K562 treated with DMSO at 1 percent for 48 hours (cell line): ENCODE data around the gene MIGA2. TPM values are rescaled to one million over a fixed set of nuclear protein-coding genes. Genes with fewer than 3 reads are reported as not detected.

Experiments used
- total RNA-seq: library from RNA; unstranded; fragments of 300-600 nt; gene quantifications from 2 replicates; pipeline ENCODE4 v1.2.3, GENCODE V29; 2022; ENCODE audit warnings: low replicate concordance; ENCODE audit errors: extremely low read depth

The MIGA2 gene
- 179 TPM in 1 of 2 replicates, not detected in the other for total RNA-seq

DNA sequence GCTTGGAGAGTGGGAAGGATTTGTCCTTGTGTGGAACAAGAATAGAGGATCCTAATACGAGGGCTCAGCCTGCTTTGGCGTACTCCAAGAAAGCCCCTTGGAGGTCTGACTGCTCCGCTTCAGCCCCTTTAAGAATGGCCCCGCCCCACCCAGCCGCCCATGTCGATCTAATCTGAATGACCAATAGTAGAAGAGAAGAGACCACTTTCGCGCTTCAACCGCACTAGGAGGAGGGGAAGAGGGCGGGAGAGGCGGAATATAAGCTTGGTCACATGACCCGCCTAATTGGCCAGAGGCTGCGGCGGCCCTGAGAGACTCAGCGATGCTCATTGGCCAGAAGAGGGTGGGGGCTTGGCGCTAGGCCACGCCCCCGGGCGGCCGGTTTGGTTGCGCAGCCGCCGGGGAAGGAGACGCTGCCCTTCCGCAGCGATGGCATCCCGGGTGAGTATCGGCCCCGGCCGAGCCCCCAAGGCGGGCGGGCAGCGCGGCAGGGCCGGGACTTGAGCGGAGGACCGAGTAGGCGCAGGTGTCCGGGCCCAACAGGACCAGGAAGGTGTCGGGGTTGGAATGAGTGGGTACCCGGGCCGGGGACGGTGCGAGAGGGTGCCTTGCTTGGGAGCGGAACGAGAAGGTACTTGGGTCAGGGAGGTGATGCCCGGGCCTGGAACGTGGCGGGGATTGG, at the start of gene MIGA2:
Gene MIGA2, plus strand, starts transcription at position 386 of the 682 bp plus-strand sequence. CDS start 3,969 bp downstream, outside the sequence.

DNA sequence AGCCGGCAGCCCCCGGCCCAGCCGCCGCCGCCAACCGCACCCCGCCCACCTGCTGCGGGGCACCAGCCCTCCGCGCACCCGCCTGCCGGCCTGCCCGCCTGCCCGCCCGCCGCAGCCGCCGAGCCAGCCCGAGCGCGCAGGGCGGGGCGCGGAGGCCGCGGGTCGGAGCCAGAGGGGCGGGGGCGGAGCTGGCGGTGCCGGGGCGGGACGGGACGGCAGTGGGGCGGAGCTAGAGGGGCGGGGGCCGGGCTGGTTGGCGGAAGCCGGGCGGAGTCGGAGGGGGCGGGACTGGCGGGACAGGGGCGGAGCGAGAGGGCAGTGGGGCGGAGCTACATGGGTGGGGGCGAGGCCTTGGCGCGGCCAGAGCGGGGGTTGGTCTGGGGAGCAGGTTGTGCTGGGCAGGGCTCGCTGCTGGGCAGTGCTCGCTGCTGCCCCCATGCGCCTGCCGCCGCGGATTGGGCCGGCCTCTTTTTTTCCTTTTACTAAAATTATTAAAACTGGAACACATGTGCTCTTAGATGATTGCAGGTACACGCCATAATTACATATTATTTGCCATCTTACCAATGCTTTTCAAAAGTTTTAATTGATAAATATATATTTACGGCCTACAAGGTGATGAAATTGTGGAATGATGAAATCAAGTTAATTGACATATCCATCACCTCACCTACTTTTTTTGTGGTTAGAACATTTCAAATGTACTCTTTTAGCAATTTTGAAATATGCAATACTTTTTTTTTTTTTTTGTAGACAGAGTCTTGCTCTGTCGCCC, 8.0 kb upstream of the MIGA2 start, which contains the start of gene SH3GLB2:
Gene SH3GLB2, minus strand, starts transcription at position 140 of the 775 bp plus-strand sequence. CDS start 177 bp downstream, outside the sequence.

DNA sequence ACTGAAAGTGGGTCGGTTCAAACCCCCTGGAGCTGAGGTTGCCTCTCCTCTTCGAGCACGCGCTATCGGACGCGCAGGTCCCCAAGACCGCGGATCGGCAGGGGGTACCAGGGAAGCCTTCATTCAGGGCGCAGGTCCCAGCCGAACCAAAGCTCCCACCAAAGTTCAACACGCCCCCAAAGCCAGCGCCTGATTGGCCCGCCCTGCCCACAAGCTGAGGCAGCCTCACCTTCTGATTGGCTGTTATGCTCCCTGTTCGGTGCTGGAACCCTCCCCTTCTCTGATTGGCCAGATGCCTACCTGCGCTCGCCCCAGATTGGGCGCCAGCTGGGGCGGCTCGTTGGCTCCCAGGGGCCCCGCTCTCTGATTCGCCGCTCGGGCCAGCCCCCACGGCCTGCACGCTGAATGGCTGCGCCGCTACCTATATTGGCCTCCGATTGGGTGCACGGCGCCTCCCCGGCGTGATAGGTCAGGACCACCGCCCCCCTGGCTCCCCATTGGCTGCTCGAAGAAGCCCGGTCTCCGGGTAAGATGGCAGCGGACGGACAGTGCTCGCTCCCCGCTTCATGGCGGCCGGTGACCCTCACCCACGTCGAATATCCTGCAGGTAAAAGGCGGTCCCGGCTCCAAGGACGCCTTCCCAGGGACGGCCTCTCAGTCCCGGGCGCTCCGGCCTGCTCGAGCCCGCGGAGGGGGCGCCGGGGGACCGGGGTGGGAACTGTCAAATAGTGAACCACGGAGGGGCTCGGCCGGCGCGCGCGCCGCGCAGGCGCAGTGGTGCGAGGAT, 44.4 kb downstream of the MIGA2 start, which contains the start of gene DOLPP1:
Gene DOLPP1, plus strand, starts transcription at position 511 of the 787 bp plus-strand sequence. Its CDS starts 21 bp downstream, at position 532.

DNA sequence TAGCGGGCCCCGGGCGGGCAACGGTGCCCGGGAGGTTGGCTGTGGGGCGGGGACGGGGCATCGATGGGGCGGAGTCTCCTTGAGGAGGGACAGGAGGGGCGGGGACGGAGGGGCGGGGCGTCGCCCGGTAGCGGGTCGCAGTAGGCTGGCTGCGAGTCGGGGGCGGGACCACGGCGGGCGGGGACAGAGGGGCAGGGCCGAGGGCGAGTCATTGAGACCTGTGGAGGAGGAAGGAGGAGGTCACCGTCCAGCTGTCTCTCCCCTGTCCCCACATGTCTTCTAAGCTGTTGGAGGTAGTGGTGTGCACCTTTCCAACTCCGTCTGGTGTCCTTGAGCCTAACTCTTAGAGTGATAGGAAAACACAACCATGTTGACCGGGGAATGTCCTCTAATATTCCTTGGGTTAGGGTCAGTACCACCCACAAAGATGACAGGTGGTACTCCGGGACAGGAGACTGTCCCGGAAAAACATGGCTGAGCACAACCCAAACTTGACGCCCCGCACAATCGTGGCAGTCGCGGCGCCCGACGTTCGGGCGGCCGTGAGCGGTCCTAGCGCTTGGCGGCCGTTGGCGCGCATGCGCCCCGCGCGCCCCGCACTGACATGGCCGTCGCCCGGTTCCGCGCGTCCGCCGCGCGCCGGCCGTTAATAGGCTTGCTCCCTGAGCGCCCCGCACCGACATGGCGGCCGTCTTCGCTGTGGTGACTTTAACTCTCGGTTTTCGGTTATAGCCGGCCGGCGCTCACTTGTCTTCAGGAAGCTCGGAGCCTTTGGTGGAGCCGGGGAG, 74.5 kb downstream of the MIGA2 start, which contains the start of the genes CRAT and PTPA:
Gene CRAT, minus strand, starts transcription at position 54 of the 788 bp plus-strand sequence. CDS start 284 bp downstream, outside the sequence.
Gene PTPA, plus strand, starts transcription at position 676 of the 788 bp plus-strand sequence. CDS start 186 bp downstream, outside the sequence.

Other genes with a start within 250 kb of the MIGA2 start
- not detected in 2 replicates for gene TBC1D13, start 249.4 kb upstream of the MIGA2 start, total RNA-seq
- not detected in 2 replicates for gene ENDOG, start 218.1 kb upstream of the MIGA2 start, total RNA-seq
- 1,149 TPM in 1 of 2 replicates, not detected in the other for gene SPOUT1, start 206.8 kb upstream of the MIGA2 start, total RNA-seq
- gene KYAT1, start 154.7 kb upstream of the MIGA2 start, total RNA-seq, result not detected in 2 replicates
- not detected in 2 replicates for gene LRRC8A, start 154.5 kb upstream of the MIGA2 start, total RNA-seq
- gene PHYHD1, start 115.6 kb upstream of the MIGA2 start, total RNA-seq, result not detected in 2 replicates
- gene DOLK, start 89.0 kb upstream of the MIGA2 start, total RNA-seq, result not detected in 2 replicates
- gene NUP188, start 88.9 kb upstream of the MIGA2 start, total RNA-seq, result 457 TPM in 1 of 2 replicates, not detected in the other
- gene SH3GLB2, start 8.3 kb upstream of the MIGA2 start, total RNA-seq, result 434 TPM in 1 of 2 replicates, not detected in the other
- not detected in 2 replicates for gene DOLPP1, start 44.5 kb downstream of the MIGA2 start, total RNA-seq
- not detected in 2 replicates for gene CRAT, start 74.2 kb downstream of the MIGA2 start, total RNA-seq
- gene PTPA, start 74.8 kb downstream of the MIGA2 start, total RNA-seq, result not detected in 2 replicates
- not detected in 2 replicates for gene IER5L, start 141.6 kb downstream of the MIGA2 start, total RNA-seq